SK-N-SH (cell line): Measurements from ENCODE around the gene INF2.

Source experiments
- EZH2phosphoT487 ChIP-seq: fragments of 200-600 bp; sonication (generic); IDR thresholded peaks from 2 replicates; pipeline ENCODE4 v1.6.1; 2017; ENCODE audit warnings: low read depth, mixed run types, mild to moderate bottlenecking, antibody characterized with exemption, moderate library complexity, borderline replicate concordance
- POLR2AphosphoS5 ChIP-seq: IDR thresholded peaks from 2 replicates; pipeline ENCODE4 v1.6.1; 2012; ENCODE audit warnings: low read depth, low read length
- RXRA ChIP-seq: IDR thresholded peaks from 2 replicates; pipeline ENCODE4 v1.4.0; 2012; ENCODE audit warnings: low read depth, mild to moderate bottlenecking, borderline replicate concordance
- SIN3A ChIP-seq: IDR thresholded peaks from 2 replicates; pipeline ENCODE4 v1.6.1; 2012; ENCODE audit warnings: low read depth, mild to moderate bottlenecking, low read length, moderate library complexity, borderline replicate concordance
- TCF12 ChIP-seq: IDR thresholded peaks from 2 replicates; pipeline ENCODE4 v1.4.0; 2012
- TEAD4 ChIP-seq: IDR thresholded peaks from 2 replicates; pipeline ENCODE4 v1.4.0; 2012; ENCODE audit warnings: mild to moderate bottlenecking, borderline replicate concordance; ENCODE audit not compliant: insufficient read depth
- TF ChIP-seq, protein P1 (sequence below): fragments of 200-600 bp; sonication (generic); IDR thresholded peaks from 2 replicates; pipeline ENCODE4 v1.6.1; 2017; ENCODE audit warnings: antibody characterized with exemption, mild to moderate bottlenecking, moderate library complexity
- TF ChIP-seq, protein P2 (sequence below): fragments of 150-350 bp; IDR thresholded peaks from 2 replicates; pipeline ENCODE4 v1.6.1; 2017; ENCODE audit warnings: antibody characterized with exemption, low read length, low read depth, borderline replicate concordance

DNA sequence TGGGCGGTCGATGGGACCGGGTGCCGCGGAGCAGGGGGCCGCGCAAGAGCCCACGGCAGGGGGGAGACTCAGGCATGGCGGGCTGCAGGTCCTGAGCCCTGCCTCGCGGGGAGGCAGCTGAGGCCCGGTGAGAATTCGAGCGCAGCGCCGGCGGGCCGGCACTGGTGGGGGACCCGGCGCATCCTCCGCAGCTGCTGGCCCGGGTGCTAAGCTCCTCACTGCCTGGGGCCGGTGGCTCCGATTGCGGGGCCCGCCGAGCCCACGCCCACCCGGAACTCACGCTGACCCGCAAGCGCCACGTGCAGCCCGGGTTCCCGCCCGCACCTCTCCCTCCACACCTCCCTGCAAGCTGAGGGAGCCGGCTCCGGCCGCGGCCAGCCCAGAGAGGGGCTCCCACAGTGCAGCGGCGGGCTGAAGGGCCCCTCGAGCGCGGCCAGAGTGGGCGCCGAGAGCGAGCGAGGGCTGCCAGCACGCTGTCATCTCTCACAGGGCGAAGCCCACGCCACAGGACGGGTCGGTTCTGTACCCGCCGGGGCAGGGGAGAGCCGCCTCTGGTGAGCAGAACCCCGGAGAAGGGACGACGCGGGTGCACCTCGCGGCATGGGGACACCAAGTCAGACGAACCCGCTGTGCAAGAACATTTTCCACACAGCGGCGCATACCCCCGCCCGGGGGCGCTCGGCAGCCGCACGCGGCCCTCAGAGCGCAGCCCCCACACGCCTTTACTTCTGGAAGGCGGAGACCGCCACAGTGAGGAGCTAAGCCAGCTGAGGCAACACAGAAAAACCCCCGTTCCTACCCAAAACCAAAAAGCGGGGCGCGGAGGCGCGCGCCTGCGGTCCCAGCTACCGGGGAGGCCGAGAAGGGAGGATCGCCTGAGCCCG, 62.4 kb downstream of the INF2 start:
- TF ChIP-seq RXRA (no peak), EZH2phosphoT487 (no peak), TEAD4 (no peak), POLR2AphosphoS5 (no peak), SIN3A (no peak), TCF12 (no peak)
- TF ChIP-seq, protein P1, sequence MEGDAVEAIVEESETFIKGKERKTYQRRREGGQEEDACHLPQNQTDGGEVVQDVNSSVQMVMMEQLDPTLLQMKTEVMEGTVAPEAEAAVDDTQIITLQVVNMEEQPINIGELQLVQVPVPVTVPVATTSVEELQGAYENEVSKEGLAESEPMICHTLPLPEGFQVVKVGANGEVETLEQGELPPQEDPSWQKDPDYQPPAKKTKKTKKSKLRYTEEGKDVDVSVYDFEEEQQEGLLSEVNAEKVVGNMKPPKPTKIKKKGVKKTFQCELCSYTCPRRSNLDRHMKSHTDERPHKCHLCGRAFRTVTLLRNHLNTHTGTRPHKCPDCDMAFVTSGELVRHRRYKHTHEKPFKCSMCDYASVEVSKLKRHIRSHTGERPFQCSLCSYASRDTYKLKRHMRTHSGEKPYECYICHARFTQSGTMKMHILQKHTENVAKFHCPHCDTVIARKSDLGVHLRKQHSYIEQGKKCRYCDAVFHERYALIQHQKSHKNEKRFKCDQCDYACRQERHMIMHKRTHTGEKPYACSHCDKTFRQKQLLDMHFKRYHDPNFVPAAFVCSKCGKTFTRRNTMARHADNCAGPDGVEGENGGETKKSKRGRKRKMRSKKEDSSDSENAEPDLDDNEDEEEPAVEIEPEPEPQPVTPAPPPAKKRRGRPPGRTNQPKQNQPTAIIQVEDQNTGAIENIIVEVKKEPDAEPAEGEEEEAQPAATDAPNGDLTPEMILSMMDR: no peak; the same call in 1 of the 2 replicates
- TF ChIP-seq, protein P2, sequence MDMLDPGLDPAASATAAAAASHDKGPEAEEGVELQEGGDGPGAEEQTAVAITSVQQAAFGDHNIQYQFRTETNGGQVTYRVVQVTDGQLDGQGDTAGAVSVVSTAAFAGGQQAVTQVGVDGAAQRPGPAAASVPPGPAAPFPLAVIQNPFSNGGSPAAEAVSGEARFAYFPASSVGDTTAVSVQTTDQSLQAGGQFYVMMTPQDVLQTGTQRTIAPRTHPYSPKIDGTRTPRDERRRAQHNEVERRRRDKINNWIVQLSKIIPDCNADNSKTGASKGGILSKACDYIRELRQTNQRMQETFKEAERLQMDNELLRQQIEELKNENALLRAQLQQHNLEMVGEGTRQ: no peak
